Ascending aorta (tissue), 2 donors: ENCODE data around the gene KSR2. TPM values are rescaled to one million over a fixed set of nuclear protein-coding genes. Genes with fewer than 3 reads are reported as not detected.
"Not testable (repeated sequence)": the region's sequence is repeated elsewhere in the genome, so short reads cannot be mapped to it uniquely, and the experiment has no call there.

ENCODE experiments used
- DNase-seq, 2 donors: peaks; one replicate each; pipeline ENCODE4 v3.0.0-alpha.2; 2019; ENCODE audit warnings: low spot score in 2 of 2
- H3K27ac ChIP-seq, 2 donors: fragments of 200-600 bp; sonication (generic); one replicate each; pipeline ENCODE4 v1.5.1; 2016 to 2017; ENCODE audit warnings: mild to moderate bottlenecking in 1 of 2
- H3K27me3 ChIP-seq: fragments of 200-600 bp; sonication (generic); one replicate; pipeline ENCODE4 v1.5.1; 2017
- H3K36me3 ChIP-seq, 2 donors: fragments of 200-600 bp; sonication (generic); one replicate each; pipeline ENCODE4 v1.5.1; 2016
- H3K4me1 ChIP-seq, 2 donors: fragments of 200-600 bp; sonication (generic); one replicate each; pipeline ENCODE4 v1.5.1; 2016 to 2017; ENCODE audit warnings: mild to moderate bottlenecking in 1 of 2
- H3K4me3 ChIP-seq, 2 donors: fragments of 200-600 bp; sonication (generic); one replicate each; pipeline ENCODE4 v1.5.1; 2016 to 2017; ENCODE audit warnings: mild to moderate bottlenecking in 1 of 2
- H3K9me3 ChIP-seq, 2 donors: fragments of 200-600 bp; sonication (generic); one replicate each; pipeline ENCODE4 v1.5.1; 2016
- CTCF ChIP-seq, 3 experiments: fragments of 200-600 bp in 2 of 3; fragments of 450-650 bp in 1 of 3; sonication (generic) in 2 of 3; IDR thresholded peaks; one replicate each; pipeline ENCODE4 v1.5.1; 2016 to 2019; ENCODE audit warnings: antibody characterized with exemption in 3 of 3, mild to moderate bottlenecking in 1 of 3, moderate library complexity in 1 of 3
- intact Hi-C: fragments of 100-400 bp; cut with DNase I; formaldehyde crosslinking; loops from one replicate; pipeline ENCODE4 v1.15.1; 2023
- total RNA-seq: library from RNA; depleted of rRNA; stranded (reverse); fragments of >200 nt; gene quantifications from one replicate; pipeline ENCODE4 v1.1.0, GENCODE V29; 2016

KSR2 gene
- total RNA-seq, 1 donor from 2014 or later, result 0.11 TPM

- intact Hi-C loops, result no loop called here
- H3K4me3 ChIP-seq, result no peak overlapping the region
These were observed 324.8 kb downstream of the KSR2 start for GRCh38 chr12:117643971-117644370.

GRCh38 chr12:117641885-117642284 is 326.9 kb downstream of the KSR2 start:
- intact Hi-C loops, result no loop called here
- Histone ChIP-seq H3K27me3 (no peaks in the 10 kb centered on the region), H3K9me3 (peaks cover 0 to 7% of the 10 kb centered on the region in 2 donors), H3K4me1 (no peaks in the 10 kb centered on the region), H3K36me3 (no peaks in the 10 kb centered on the region), H3K4me3 (no peak overlapping the region), H3K27ac (no peak overlapping the region)
- no peak for DNase-seq
- no peak for TF ChIP-seq CTCF (IDR thresholded peaks at IDR 0.05)

More at GRCh38 chr12:117643971-117644370, 324.8 kb downstream of the KSR2 start:
- H3K36me3 ChIP-seq, result no peaks in the 10 kb centered on the region
- H3K4me1 ChIP-seq, result no peaks in the 10 kb centered on the region
- no peak overlapping the region for H3K27ac ChIP-seq
- no peaks in the 10 kb centered on the region for H3K27me3 ChIP-seq
- DNase-seq, result no peak
- no peaks in the 10 kb centered on the region for H3K9me3 ChIP-seq
- TF ChIP-seq CTCF (IDR thresholded peaks at IDR 0.05), result no peak

- Histone ChIP-seq H3K36me3 (no peaks in the 10 kb centered on the region), H3K9me3 (peaks cover 0 to 7% of the 10 kb centered on the region in 2 donors), H3K4me1 (no peaks in the 10 kb centered on the region), H3K4me3 (no peak overlapping the region), H3K27ac (no peak overlapping the region), H3K27me3 (no peaks in the 10 kb centered on the region)
- intact Hi-C loops, result no loop called here
- no peak for DNase-seq
- no peak for TF ChIP-seq CTCF (IDR thresholded peaks at IDR 0.05)
These were observed 328.3 kb downstream of the KSR2 start for GRCh38 chr12:117640511-117640910.

- Histone ChIP-seq H3K4me3 (no peak overlapping the region), H3K27me3 (no peaks in the 10 kb centered on the region), H3K27ac (no peak overlapping the region), H3K4me1 (no peaks in the 10 kb centered on the region), H3K36me3 (no peaks in the 10 kb centered on the region), H3K9me3 (no peaks in the 10 kb centered on the region)
- no peak for DNase-seq
- no peak for TF ChIP-seq CTCF (IDR thresholded peaks at IDR 0.05)
- intact Hi-C loops, result no loop called here
These were observed 339.3 kb downstream of the KSR2 start for GRCh38 chr12:117629454-117629853.

GRCh38 chr12:117628711-117629110 is 340.1 kb downstream of the KSR2 start:
- H3K36me3 ChIP-seq, H3K9me3 ChIP-seq, DNase-seq, intact Hi-C loops, H3K27me3 ChIP-seq, H3K27ac ChIP-seq, H3K4me1 ChIP-seq, H3K4me3 ChIP-seq: not testable (repeated sequence)

GRCh38 chr12:117622741-117623140 is 346.0 kb downstream of the KSR2 start:
- Histone ChIP-seq H3K27me3 (no peaks in the 10 kb centered on the region), H3K27ac (no peak overlapping the region), H3K36me3 (no peaks in the 10 kb centered on the region), H3K4me3 (no peak overlapping the region), H3K9me3 (no peaks in the 10 kb centered on the region), H3K4me1 (no peaks in the 10 kb centered on the region)
- TF ChIP-seq CTCF (IDR thresholded peaks at IDR 0.05), result no peak
- intact Hi-C loops, result no loop called here
- no peak for DNase-seq
